Measurements from ENCODE around the gene SASH1. TPM values are rescaled to one million over a fixed set of nuclear protein-coding genes. Genes with fewer than 3 reads are reported as not detected.

Gene SASH1
- total RNA-seq, 5 donors from 2014 or later (not counting 1 experiment from before 2014, with no cell fraction given): 0.26 to 5.5 (median 0.95) TPM

GRCh38 chr6:148500402-148500801, 157.8 kb downstream of the SASH1 start:
- no peak overlapping the region for H3K27ac Mint-ChIP-seq
- H3K4me3 ChIP-seq (ENCODE audit: control insufficient read depth in 1 of 2, extremely low read depth in 1 of 2, low read length in 1 of 2): no peak overlapping the region
- H3K4me1 ChIP-seq (ENCODE audit: control insufficient read depth in 1 of 2, extremely low read depth in 1 of 2, insufficient read depth in 2 of 2, low read length in 2 of 2): no peaks in the 10 kb centered on the region
- peaks cover 14 to 15% of the 10 kb centered on the region in 2 donors for H3K27me3 Mint-ChIP-seq
- no CpG with 5 or more reads among the region's 2 CpGs for WGBS (ENCODE audit: insufficient coverage)
- ChIA-PET POLR2A (no interaction called here), CTCF (no interaction called here)
- H3K27ac ChIP-seq (ENCODE audit: low read length): no peak overlapping the region
- H3K9me3 Mint-ChIP-seq: no peaks in the 10 kb centered on the region
- no peaks in the 10 kb centered on the region for H3K9me3 ChIP-seq
- ATAC-seq (replicated peaks in 1 of 4) (no peak), DNase-seq (no peak)
- no peaks in the 10 kb centered on the region for H3K4me1 Mint-ChIP-seq
- H3K36me3 ChIP-seq (ENCODE audit: control insufficient read depth in 2 of 2, extremely low read depth in 1 of 2, insufficient read depth in 1 of 2, low read length in 1 of 2): no peaks in the 10 kb centered on the region
- H3K4me3 Mint-ChIP-seq: no peak overlapping the region
- no peaks in the 10 kb centered on the region for H3K36me3 Mint-ChIP-seq
- no peaks in the 10 kb centered on the region for H3K27me3 ChIP-seq (replicated peaks in 1 of 2; ENCODE audit: control insufficient read depth in 2 of 2, extremely low read depth in 1 of 2, insufficient read depth in 2 of 2, low read length in 1 of 2)

GRCh38 chr6:148501178-148501590, 158.5 kb downstream of the SASH1 start:
- POLR2A ChIA-PET: no interaction called here

GRCh38 chr6:148502083-148502772, 159.6 kb downstream of the SASH1 start:
- Histone ChIP-seq H3K27me3 (replicated peaks in 1 of 2; ENCODE audit: control insufficient read depth in 2 of 2, extremely low read depth in 1 of 2, insufficient read depth in 2 of 2, low read length in 1 of 2) (peaks cover 0 to 4% of the 10 kb centered on the region in 2 experiments), H3K27ac (ENCODE audit: low read length) (no peak overlapping the region), H3K4me3 (ENCODE audit: control insufficient read depth in 1 of 2, extremely low read depth in 1 of 2, low read length in 1 of 2) (no peak overlapping the region), H3K9me3 (no peaks in the 10 kb centered on the region), H3K4me1 (ENCODE audit: control insufficient read depth in 1 of 2, extremely low read depth in 1 of 2, insufficient read depth in 2 of 2, low read length in 2 of 2) (no peaks in the 10 kb centered on the region), H3K36me3 (ENCODE audit: control insufficient read depth in 2 of 2, extremely low read depth in 1 of 2, insufficient read depth in 1 of 2, low read length in 1 of 2) (no peaks in the 10 kb centered on the region)
- POLR2A ChIA-PET: no interaction called here
- ATAC-seq (replicated peaks in 1 of 4): no peak
- no peak for DNase-seq
- Mint-ChIP-seq H3K9me3 (no peaks in the 10 kb centered on the region), H3K36me3 (no peaks in the 10 kb centered on the region), H3K4me1 (no peaks in the 10 kb centered on the region), H3K4me3 (no peak overlapping the region), H3K27me3 (peaks cover 15 to 21% of the 10 kb centered on the region in 2 donors), H3K27ac (no peak overlapping the region)
- WGBS (ENCODE audit: insufficient coverage): 76% methylated on average over 3 of the region's 8 CpGs
- CTCF ChIA-PET: no interaction called here

More at GRCh38 chr6:148501178-148501590, 158.5 kb downstream of the SASH1 start:
- no peak overlapping the region for H3K4me3 Mint-ChIP-seq
- no peaks in the 10 kb centered on the region for H3K9me3 Mint-ChIP-seq
- Histone ChIP-seq H3K9me3 (no peaks in the 10 kb centered on the region), H3K4me3 (ENCODE audit: control insufficient read depth in 1 of 2, extremely low read depth in 1 of 2, low read length in 1 of 2) (no peak overlapping the region), H3K27me3 (replicated peaks in 1 of 2; ENCODE audit: control insufficient read depth in 2 of 2, extremely low read depth in 1 of 2, insufficient read depth in 2 of 2, low read length in 1 of 2) (peaks cover 0 to 3% of the 10 kb centered on the region in 2 experiments), H3K36me3 (ENCODE audit: control insufficient read depth in 2 of 2, extremely low read depth in 1 of 2, insufficient read depth in 1 of 2, low read length in 1 of 2) (no peaks in the 10 kb centered on the region), H3K4me1 (ENCODE audit: control insufficient read depth in 1 of 2, extremely low read depth in 1 of 2, insufficient read depth in 2 of 2, low read length in 2 of 2) (no peaks in the 10 kb centered on the region), H3K27ac (ENCODE audit: low read length) (no peak overlapping the region)
- H3K4me1 Mint-ChIP-seq: no peaks in the 10 kb centered on the region
- no peak for DNase-seq
- CTCF ChIA-PET: no interaction called here
- no peaks in the 10 kb centered on the region for H3K36me3 Mint-ChIP-seq
- WGBS (ENCODE audit: insufficient coverage): 94% methylated on average over 5 of the region's 5 CpGs
- peaks cover 12 to 15% of the 10 kb centered on the region in 2 donors for H3K27me3 Mint-ChIP-seq
- H3K27ac Mint-ChIP-seq: no peak overlapping the region
- ATAC-seq (replicated peaks in 1 of 4): no peak

DNA sequence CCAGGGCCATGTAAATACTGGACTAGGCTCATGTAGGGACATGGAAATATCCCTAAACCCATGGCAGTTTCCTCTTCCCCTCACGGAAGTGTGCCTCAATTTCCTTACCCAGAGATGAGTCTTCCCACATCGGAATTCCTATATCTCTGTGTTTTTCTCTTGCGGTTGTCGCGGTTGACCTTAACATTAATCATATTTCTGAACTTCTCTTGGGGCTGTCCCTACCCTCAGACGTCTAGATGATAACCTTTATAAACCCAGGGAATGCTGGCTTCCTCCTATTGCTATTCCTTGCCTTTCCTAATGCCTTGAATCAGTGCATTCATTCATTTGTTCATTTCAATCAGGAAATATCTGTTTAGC, 160.1 kb downstream of the SASH1 start:
- POLR2A ChIA-PET: no interaction called here
- Mint-ChIP-seq H3K27ac (no peak overlapping the region), H3K4me3 (no peak overlapping the region), H3K36me3 (no peaks in the 10 kb centered on the region), H3K27me3 (peaks cover 16 to 25% of the 10 kb centered on the region in 2 donors), H3K9me3 (no peaks in the 10 kb centered on the region), H3K4me1 (no peaks in the 10 kb centered on the region)
- no peak overlapping the region for H3K4me3 ChIP-seq (ENCODE audit: control insufficient read depth in 1 of 2, extremely low read depth in 1 of 2, low read length in 1 of 2)
- no peaks in the 10 kb centered on the region for H3K4me1 ChIP-seq (ENCODE audit: control insufficient read depth in 1 of 2, extremely low read depth in 1 of 2, insufficient read depth in 2 of 2, low read length in 2 of 2)
- H3K9me3 ChIP-seq: no peaks in the 10 kb centered on the region
- no peaks in the 10 kb centered on the region for H3K36me3 ChIP-seq (ENCODE audit: control insufficient read depth in 2 of 2, extremely low read depth in 1 of 2, insufficient read depth in 1 of 2, low read length in 1 of 2)
- ATAC-seq (replicated peaks in 1 of 4): no peak
- WGBS (ENCODE audit: insufficient coverage): 94% methylated on average over 5 of the region's 6 CpGs
- CTCF ChIA-PET: no interaction called here
- H3K27ac ChIP-seq (ENCODE audit: low read length): no peak overlapping the region
- peaks cover 0 to 4% of the 10 kb centered on the region in 2 experiments for H3K27me3 ChIP-seq (replicated peaks in 1 of 2; ENCODE audit: control insufficient read depth in 2 of 2, extremely low read depth in 1 of 2, insufficient read depth in 2 of 2, low read length in 1 of 2)
- no peak for DNase-seq

GRCh38 chr6:148503703-148504102, 161.1 kb downstream of the SASH1 start:
- no peak overlapping the region for H3K4me3 ChIP-seq (ENCODE audit: control insufficient read depth in 1 of 2, extremely low read depth in 1 of 2, low read length in 1 of 2)
- no CpG with 5 or more reads among the region's 1 CpG for WGBS (ENCODE audit: insufficient coverage)
- H3K27ac Mint-ChIP-seq: no peak overlapping the region
- CTCF ChIA-PET: no interaction called here
- POLR2A ChIA-PET: no interaction called here
- no peaks in the 10 kb centered on the region for H3K4me1 Mint-ChIP-seq
- no peak overlapping the region for H3K4me3 Mint-ChIP-seq
- DNase-seq (no peak), ATAC-seq (replicated peaks in 1 of 4) (no peak)
- no peaks in the 10 kb centered on the region for H3K36me3 ChIP-seq (ENCODE audit: control insufficient read depth in 2 of 2, extremely low read depth in 1 of 2, insufficient read depth in 1 of 2, low read length in 1 of 2)
- peaks cover 23 to 28% of the 10 kb centered on the region in 2 donors for H3K27me3 Mint-ChIP-seq
- H3K9me3 ChIP-seq: no peaks in the 10 kb centered on the region
- H3K4me1 ChIP-seq (ENCODE audit: control insufficient read depth in 1 of 2, extremely low read depth in 1 of 2, insufficient read depth in 2 of 2, low read length in 2 of 2): no peaks in the 10 kb centered on the region
- H3K27ac ChIP-seq (ENCODE audit: low read length): no peak overlapping the region
- peaks cover 0 to 6% of the 10 kb centered on the region in 2 experiments for H3K27me3 ChIP-seq (replicated peaks in 1 of 2; ENCODE audit: control insufficient read depth in 2 of 2, extremely low read depth in 1 of 2, insufficient read depth in 2 of 2, low read length in 1 of 2)
- H3K36me3 Mint-ChIP-seq: no peaks in the 10 kb centered on the region
- no peaks in the 10 kb centered on the region for H3K9me3 Mint-ChIP-seq

- ChIA-PET POLR2A (no interaction called here), CTCF (no interaction called here)
- H3K9me3 ChIP-seq: no peaks in the 10 kb centered on the region
- H3K4me1 ChIP-seq (ENCODE audit: control insufficient read depth in 1 of 2, extremely low read depth in 1 of 2, insufficient read depth in 2 of 2, low read length in 2 of 2): no peaks in the 10 kb centered on the region
- H3K27ac ChIP-seq (ENCODE audit: low read length): no peak overlapping the region
- Mint-ChIP-seq H3K4me1 (no peaks in the 10 kb centered on the region), H3K36me3 (no peaks in the 10 kb centered on the region), H3K27me3 (peaks cover 20 to 27% of the 10 kb centered on the region in 2 donors), H3K4me3 (no peak overlapping the region), H3K27ac (no peak overlapping the region), H3K9me3 (no peaks in the 10 kb centered on the region)
- no peak overlapping the region for H3K4me3 ChIP-seq (ENCODE audit: control insufficient read depth in 1 of 2, extremely low read depth in 1 of 2, low read length in 1 of 2)
- H3K27me3 ChIP-seq (replicated peaks in 1 of 2; ENCODE audit: control insufficient read depth in 2 of 2, extremely low read depth in 1 of 2, insufficient read depth in 2 of 2, low read length in 1 of 2): peaks cover 0 to 12% of the 10 kb centered on the region in 2 experiments
- H3K36me3 ChIP-seq (ENCODE audit: control insufficient read depth in 2 of 2, extremely low read depth in 1 of 2, insufficient read depth in 1 of 2, low read length in 1 of 2): no peaks in the 10 kb centered on the region
- DNase-seq (no peak), ATAC-seq (replicated peaks in 1 of 4) (no peak)
- WGBS (ENCODE audit: insufficient coverage): 57% methylated on average over 2 of the region's 5 CpGs
Measured at GRCh38 chr6:148507774-148508173, 165.1 kb downstream of the SASH1 start.

Measured in T-cell (primary cell).